GM21737 (cell line): ENCODE data around the gene MBP.

Source experiments
- ATAC-seq: cut with Tn5 transposase; IDR thresholded peaks from one replicate; pipeline ENCODE4 v1.9.1; 2021; ENCODE audit warnings: mild to moderate bottlenecking, moderate library complexity; ENCODE audit not compliant: unreplicated experiment

MBP gene

DNA sequence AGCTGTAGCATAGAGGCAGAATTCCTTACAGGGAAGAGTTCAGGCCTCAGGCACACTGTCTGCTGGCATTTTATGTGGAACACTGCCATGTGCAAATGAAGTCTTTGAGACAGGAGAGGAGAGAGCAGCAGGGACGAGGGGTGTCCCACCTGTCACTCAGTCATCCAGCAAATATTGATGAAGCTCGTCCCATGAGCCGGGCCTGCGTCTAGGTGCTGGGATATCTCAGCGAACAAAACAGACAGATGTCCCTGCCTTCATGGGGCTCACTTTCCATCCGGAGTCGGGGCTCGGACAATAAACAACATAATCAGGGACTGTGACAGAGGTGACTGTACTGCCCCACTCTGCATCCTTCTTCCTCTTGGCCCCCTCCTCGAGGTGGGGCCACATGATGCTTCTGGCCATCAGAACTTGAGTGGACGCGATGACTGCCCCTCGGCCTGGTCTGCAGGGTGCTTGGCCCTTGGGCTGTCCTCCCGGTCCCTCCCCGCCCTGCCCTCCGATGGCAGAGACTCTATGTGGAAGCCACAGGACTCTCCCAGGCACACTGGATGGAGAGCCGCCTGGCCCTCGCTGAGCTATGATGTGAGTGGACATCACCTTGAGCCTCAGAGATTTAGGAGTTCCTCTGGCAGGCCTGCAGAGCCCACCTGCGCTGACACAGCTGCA is 78.8 kb downstream of the MBP start:
- ATAC-seq = no peak

DNA sequence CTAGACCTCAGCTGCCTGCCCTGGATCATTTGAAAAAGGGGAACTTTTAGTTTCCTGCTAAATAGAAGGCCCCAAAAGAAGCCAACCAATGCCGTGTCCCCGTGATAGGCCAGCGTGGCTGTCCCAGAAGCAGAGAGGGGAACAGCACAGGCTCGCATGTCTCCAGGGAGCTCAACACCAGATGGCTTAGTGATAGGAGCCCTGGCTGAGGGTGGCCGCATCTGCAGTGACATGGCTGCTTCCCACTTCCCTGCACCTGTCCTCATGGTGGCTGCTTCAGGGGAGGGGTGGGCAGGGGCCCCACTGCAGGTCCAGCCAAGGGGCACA is 79.6 kb downstream of the MBP start:
- ATAC-seq = peak; percentile 30

DNA sequence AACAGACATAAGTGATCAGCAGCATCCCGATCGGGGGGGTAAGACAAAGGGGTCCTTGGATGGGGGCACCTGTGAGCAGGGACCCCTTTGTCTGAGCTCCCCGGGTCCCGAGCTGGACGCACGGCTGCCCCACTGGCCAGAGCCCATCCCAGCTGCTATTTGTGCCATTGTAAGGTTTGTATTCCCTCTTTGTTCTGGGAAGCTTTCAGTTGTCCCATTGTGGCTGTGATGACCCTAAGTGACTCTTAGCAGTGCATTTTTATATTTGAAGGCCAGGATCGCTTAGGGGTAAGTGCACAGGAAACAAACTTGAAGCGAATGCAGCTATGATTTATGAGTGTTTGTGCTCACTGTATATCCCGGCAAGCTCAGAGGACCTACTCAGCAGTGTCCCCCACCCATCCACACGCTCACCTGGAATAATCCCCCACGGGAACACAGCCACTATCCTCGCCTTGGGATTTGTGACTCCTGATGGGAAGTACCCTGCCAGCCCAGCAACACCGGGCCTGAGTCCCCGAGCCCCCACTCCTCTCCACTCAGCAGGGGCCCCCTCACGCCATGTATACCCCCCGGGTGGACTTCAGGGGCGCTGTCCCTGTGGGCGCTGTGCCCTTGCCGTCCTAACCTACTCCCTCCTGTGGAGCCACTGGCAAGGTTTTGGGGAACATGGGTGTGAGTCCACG is 80.1 kb downstream of the MBP start:
- ATAC-seq = no peak

DNA sequence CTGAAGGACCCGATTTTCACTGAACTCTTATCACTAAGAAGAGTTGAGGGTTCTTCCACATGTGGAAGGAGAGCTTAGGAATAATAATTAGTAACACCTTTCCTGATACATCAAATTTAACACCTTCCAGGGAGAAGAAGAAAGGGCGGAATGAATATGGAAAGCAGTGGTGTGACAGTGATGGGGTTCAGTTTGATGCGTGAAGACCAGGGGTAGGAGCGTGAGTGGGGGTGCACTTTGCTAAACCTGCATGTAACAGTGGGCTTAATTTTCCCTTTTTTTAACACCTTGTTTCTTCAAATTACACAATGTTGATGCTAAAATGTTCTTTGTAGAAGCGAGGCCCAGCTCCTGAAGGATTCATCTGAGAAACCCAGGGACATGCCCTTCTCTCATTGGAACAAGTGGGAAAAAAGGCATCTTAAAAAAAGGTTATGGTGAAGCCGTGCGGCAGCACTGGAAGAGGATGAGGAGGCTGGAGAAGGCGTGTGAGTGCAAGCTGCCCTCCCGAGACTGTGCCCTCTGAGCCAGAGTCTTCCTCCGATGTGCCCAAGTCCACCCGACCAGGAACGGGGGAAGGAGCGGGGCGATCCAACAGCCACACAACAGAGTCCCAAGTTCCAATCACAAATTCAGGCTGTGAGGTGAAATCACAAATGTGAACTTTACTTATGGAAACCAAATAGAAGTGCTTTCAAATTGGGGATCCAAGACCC is 80.8 kb downstream of the MBP start:
- no peak for ATAC-seq

DNA sequence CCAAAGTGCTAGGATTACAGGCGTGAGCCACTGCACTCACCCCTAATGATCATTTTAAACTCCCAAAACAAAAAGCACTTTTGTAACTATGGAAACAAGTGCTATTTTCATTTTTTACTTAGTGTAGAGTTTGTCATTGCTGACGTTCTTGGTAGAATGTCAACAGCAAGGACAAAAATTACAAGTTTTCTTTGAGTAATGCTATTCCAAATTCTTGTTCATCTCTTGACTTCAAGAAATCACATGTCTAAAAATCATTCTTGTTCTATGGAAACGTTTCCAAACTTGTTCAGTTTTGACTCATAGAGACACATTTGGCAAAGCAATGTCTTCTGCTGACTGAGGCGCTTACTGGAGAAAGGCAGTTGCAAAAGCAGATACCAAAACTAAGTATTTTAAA is 82.6 kb downstream of the MBP start:
- ATAC-seq = no peak

DNA sequence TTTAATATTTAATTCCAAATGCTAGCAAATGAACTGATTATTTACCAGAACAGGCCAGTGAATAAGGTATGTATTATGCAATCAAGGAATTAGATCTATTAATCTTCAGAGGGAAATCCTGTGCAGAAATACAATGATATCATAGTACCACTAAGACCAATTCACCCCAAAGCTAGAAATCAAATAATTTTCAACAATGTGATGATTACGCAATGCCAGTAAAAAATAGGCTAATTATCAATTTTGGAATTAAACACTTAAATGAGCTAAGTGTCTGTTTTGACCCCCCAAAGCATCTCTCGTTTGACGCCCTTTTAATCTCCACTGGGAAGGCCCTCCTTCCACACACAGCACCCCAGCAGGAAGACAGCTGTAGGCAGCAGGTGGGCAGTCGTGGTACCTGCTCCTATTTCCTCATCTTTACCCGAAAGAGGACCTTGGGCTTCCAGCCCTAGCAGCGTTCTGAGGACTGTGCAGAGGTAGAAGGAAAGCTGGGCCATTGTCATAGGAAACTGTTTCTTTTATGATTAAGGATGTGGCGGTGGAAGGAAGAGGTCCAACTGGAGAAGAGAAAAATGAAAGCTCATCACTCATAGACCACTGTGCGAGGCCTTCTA is 84.7 kb downstream of the MBP start:
- ATAC-seq = no peak

DNA sequence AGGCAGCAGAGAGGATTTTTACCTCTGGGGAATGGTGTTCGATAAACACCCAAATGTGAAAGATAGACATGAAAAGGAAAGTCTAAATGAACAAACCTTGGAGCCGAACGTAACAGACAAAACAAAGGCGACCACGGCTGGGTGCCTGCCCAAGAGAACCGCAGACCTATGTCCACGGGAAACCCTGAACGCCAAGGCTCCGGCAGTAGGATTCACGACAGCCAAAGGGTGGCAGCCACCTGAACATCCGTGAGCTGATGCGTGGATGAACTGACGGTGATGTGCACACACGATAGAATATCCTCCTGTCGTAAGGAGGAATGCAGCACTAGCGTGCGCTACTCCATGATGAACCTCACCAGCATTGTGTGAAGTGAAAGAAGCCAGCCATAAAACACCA is 85.6 kb downstream of the MBP start:
- no peak for ATAC-seq

DNA sequence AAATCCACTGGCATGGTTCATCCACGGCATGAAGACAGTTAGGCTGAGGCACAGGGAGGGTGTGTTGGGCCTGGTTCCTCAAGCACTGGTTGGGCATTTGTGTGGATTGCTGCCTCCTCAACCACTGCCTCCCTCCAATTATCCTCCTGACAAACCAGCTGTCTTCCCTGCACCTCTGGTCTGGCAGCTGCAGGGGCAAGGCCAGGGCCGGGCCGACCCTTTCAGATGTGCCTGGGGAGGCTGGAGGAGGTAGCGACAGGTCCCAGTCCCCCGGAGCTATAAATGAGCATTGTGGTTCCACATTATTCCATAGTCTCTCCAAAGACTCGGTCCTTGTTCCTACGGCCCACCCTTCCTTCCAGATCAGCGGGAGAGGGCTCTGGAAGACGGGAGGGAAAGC is 86.2 kb downstream of the MBP start:
- ATAC-seq = no peak

DNA sequence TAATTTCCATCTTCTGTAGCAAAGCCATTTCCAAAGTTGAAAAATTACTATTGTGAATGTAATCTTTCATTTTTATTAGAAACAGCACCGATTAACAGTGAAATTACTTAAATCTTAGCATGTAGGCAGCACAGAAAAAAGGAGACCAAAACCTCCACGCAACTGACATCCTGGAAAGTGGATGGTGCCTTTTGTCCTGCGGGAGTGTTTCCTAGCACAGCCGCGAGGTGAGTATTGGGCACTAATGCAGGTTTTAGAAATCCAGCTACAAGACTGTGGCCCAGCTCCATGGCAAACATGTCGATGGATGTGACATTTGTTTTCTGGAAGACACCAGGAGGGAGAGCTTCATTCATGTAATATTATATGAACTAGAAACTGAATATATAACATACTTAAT is 86.9 kb downstream of the MBP start:
- no peak for ATAC-seq

DNA sequence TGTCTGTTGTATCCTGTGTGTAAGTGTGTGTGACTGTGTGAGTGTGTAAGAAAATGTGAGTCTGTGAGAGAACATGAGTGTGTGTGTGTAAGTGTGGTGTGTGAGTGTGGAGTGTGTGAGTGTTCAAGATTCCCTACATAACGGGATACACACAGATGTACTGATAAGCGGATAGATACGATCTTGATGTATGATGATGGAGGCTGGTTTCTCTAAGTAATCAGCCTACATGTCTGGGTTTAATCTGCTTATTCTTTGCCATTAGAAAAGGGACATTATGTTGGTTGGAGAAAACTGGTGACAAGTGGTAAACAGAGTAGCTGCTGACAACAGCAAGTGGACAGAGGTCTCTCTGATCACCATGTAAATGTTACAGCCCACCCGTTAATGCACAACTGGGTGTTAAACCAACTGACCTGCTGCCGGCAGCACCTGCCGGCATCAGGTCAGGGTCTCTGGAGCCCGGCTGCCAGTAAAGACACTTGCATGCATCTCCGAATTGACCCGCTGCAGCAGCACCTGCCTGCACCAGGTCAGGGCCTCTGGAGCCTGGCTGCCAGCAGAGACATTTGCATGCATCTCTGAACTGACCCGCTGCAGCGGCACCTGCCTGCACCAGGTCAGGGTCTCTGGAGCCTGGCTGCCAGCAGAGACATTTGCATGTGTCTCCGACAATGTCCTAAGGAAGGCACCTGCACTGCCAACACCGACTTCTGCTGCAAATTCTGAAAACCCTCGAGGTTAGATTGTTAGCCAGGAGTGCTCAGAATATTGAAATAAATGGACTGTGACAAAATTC is 87.5 kb downstream of the MBP start:
- ATAC-seq = no peak

DNA sequence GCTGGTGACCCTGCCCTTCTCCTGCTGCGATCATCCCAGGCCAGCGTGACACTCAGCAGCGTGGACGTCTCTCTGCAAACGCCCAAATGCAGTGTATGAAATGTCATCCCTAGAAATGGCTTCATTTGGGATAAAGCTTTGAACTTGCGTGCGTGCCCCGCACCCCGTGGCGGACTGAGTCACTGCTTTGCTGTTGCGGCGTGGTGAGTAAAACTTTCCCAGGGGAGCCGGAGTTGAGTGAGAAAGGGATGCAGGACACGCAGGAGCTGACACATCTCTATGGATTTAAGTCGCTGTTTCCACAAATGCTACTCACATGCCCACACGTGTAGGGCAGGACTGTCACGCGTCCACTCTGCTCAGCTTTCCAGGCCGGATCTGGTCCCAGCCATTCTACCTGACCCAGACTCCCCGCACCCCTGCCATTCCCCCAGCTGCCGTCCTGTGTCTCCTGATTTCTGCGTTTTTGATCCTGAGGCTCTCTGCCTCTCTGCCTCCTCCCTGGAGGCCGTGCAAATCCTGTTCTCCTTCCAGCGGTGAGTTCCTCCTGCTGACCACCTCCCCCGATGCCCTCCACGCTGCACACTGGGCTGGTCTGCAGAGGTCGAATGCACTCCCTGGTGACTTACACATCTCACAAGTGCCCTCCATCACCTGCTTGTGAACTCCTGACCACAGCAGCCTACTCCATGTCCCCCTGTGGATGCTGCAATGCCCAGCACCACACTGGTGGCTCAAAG is 88.9 kb downstream of the MBP start:
- ATAC-seq = no peak

DNA sequence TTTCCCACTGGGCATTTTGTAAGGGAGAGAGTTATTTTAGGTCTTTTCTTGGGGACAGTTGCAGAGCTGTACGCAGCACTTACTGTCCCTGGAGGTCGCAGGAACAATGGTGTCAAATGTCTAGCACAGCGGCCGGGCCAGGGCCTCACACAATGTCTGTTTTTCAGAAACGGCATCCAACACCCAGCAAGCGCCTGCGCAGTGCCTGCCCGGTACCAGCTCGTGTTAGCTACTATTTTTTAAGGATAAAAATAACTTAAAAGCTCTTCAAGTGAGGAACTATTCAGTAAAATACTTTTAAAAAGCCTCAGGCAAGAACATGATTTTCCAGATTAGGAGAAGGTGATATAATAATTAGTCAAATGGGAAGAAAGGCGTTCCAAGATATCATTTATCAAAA is 90.0 kb downstream of the MBP start:
- ATAC-seq = no peak

DNA sequence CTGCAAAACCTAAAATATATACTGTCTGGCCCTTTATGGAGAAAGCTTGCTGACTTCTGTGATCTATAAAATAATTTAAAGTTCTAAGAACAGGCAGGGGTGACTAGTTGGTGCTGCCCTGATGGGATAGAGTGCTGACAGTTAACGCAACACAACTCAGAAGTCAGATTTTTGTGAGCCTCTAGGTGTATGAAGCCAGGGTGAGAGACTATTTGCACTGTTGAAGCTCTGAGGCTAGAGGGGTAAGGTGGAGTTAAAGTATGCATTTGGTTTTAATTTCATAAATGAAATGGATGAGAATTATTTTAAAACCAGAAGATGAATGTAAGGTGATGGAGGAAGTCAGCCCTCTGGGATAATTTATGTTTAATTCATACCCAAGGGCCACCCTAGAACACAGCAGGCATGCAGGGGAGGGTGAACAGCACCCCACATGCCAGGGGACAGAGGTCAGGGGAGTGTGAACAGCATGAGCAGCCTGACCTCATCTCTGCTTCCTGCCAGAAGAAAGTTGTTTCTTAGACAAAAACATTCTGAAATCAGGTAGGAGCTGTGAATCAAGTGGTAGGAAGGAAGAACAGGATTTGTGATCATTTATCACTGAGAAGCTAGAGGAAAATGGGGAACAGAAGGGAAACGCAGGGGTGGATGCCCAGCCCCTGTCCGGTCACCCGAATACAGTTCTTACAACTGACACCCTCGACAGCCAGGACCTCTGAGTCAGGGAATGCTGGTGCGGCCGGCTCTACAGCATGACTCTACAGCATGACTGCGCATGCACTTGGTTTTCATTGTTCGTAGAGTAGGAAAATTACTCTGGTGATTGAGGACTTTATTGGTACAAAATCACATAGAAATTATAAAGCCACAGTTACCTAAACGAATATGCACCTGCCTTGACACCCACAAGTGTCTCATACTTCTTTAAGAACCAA is 93.1 kb downstream of the MBP start:
- no peak for ATAC-seq

DNA sequence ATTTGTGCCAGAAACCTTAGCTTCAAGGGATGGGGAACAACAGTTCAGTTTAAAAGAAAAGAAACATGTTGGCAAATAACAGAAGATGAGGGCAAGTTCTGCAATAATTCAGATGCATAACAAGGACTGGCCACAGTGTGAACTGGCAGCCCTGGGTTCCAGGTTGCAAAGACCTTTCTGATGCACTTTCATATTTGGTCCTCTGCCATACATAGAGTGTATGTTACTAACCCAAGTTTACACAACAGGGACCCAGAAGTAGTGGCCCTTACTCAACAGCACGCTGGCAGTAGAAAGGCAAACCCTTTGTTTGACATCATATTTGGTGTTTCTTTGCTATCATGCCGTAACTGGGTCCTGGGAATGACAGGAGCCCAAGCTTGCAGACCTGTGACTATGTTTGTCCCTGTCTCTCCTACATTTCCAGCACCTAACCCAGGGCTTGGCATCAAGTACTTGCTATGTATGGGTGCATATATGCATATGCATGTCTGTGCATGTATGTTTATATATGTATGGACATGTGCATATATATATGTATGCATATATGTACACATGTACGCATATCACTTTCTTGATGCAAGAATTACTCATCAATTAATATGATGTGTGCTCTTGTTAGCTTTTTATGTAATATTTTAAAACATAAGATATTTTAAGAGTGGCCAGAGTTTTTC is 94.3 kb downstream of the MBP start:
- ATAC-seq = no peak

DNA sequence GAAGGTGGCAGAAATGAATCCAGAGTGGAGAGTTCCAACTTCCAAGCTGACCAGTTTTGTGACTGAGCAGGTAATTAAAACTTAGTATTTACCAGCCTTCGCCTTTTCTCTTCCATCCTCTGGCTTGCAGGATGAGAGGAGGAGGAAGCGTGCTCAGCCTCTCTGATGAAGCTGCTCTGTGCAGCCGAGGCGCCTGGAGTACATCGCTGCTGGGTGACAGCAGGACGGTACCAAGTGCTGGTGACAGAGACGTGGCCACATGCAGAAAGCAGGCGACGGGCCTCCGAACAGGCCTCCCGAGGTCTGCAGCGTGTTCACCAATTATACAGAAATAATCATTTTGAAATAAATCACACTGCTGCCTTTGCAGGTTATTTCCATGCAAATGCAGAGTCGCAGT is 95.0 kb downstream of the MBP start:
- no peak for ATAC-seq

DNA sequence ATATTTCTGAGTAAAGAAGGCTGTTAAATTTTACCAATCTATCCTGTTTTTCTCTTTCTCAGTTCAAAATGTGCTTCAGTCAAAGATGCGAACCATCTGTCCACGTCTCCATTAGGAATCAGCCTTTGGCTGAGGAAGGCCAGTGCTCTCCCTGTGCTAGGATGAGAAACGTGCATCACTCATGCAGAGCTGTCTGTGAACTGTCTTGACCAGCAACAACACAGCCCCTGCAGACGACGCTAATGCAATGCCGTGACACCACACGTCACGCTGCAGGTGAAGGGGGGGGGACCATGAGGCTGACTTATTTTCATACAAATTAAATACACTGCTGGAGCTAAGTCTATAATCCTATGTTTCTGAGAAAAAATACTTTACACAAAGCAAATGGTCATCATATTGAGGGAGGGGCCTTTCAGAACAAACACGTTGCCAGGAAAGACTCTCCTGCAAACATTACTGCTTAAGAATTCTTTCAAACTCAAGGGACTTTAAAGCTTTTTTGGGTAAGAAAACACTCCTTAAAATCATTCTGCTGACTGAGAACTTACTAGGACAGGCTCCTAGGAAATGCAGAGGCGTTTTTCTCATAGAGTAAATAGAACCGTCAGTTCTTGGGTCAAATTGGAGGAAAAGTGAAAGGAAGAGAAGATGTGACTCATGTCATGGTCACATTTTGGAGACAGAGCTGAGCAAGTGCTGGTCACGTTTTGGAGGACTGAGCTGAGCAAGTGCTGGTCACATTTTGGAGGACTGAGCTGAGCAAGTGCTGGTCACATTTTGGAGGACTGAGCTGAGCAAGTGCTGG is 97.0 kb downstream of the MBP start:
- no peak for ATAC-seq

DNA sequence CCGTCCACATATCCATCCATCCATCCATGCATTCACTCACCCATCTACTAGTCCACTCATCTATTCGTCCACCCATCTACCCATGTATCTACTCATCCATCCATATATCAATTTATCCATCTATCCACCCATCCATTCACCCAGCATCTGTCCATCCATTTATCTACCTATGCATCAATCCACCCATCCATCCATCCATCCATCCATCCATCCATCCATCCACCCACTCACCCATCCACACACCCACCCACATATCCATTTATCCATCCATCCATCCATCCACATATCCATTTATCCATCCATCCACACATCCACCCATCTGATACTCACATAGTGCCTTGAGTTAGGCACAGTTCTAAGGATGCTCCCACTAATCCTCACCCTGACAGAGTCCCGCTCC is 99.0 kb downstream of the MBP start:
- ATAC-seq = no peak

DNA sequence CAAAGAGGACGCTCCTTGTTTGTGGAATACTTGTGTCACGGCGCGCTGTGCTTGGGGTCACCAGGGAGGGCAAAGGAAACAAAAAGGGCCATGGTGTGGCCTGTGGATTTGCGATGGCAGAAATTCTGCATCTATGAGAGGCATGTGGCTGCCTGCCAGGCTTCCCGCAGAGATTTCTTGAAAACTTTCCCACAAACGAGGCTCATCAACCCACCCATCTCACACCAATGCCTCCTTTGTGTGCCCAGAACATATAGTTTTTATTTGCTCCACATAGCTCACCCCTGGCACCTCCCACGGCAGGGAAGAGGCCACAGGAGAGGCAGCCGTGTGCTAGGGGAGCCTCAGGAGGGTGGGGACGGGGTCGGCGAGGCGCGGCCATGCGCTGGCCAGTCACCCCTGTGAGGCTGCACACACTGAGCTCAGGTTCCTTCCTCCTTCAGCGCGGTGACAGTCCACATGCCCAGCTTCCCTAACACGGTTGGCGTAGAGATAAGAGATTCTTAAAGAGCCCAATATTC is 100.3 kb downstream of the MBP start:
- no peak for ATAC-seq
